Right renal cortex interstitium (tissue), 3 donors: ENCODE measurements around the gene SH3RF2. TPM values are rescaled to one million over a fixed set of nuclear protein-coding genes. Genes with fewer than 3 reads are reported as not detected.

Experiments used
- DNase-seq, 3 donors: peaks; one replicate each; pipeline ENCODE4 v3.0.0-alpha.2; 2013; ENCODE audit warnings: low read depth in 3 of 3, low spot score in 2 of 3
- polyA plus RNA-seq, 3 donors: library from polyadenylated mRNA; unstranded; fragments of 120-200 nt; gene quantifications; one replicate each; pipeline ENCODE4 v1.2.1, GENCODE V29; 2013; ENCODE audit not compliant: insufficient read length in 3 of 3

The SH3RF2 gene
- polyA plus RNA-seq, 3 donors, result 3.8 to 4.8 (median 4.2) TPM

DNA sequence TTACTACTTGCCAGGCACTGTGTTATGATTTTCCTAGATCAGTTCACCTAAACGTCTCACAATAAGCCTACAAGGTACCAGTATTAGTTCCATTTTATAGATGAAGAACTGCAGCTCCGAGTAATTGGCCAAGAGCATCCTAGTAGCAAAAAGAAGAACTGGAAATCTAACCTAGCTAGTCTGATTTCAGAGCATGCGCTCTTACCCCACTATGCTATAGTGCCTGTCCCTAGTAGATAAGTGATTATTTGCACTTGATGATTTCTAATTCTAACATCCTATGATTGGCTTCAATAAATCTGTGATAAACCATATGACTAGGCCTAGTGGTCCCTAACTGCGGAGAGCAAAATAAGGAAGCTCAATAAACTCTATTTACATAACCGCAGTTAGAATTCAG, 176.1 kb downstream of the SH3RF2 start:
- DNase-seq, result no peak

Other genes starting within 250 kb of the SH3RF2 start
- 1 to 10 TPM; 8.7 to 9.9 (median 9.6) TPM for gene PRELID2, start 101.2 kb upstream of the SH3RF2 start, polyA plus RNA-seq
- gene GRXCR2, start 63.6 kb upstream of the SH3RF2 start, polyA plus RNA-seq, result not detected
- gene PLAC8L1, start 169.0 kb downstream of the SH3RF2 start, polyA plus RNA-seq, result under 1 TPM; 0.68 to 0.85 (median 0.82) TPM
- 100 to 1,000 TPM; 137 to 155 (median 145) TPM for gene LARS1, start 246.1 kb downstream of the SH3RF2 start, polyA plus RNA-seq